Mesangial cell (primary cell): Measurements from ENCODE around the gene PALMD. TPM values are rescaled to one million over a fixed set of nuclear protein-coding genes. Genes with fewer than 3 reads are reported as not detected.

ENCODE experiments used
- total RNA-seq: library from RNA; depleted of rRNA; stranded (reverse); fragments of >200 nt; gene quantifications from 2 replicates; pipeline ENCODE4 v1.2.3, GENCODE V29; 2015

Gene PALMD, protein sequence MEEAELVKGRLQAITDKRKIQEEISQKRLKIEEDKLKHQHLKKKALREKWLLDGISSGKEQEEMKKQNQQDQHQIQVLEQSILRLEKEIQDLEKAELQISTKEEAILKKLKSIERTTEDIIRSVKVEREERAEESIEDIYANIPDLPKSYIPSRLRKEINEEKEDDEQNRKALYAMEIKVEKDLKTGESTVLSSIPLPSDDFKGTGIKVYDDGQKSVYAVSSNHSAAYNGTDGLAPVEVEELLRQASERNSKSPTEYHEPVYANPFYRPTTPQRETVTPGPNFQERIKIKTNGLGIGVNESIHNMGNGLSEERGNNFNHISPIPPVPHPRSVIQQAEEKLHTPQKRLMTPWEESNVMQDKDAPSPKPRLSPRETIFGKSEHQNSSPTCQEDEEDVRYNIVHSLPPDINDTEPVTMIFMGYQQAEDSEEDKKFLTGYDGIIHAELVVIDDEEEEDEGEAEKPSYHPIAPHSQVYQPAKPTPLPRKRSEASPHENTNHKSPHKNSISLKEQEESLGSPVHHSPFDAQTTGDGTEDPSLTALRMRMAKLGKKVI
- total RNA-seq = 0.13 and 0.33 TPM in 2 replicates

DNA sequence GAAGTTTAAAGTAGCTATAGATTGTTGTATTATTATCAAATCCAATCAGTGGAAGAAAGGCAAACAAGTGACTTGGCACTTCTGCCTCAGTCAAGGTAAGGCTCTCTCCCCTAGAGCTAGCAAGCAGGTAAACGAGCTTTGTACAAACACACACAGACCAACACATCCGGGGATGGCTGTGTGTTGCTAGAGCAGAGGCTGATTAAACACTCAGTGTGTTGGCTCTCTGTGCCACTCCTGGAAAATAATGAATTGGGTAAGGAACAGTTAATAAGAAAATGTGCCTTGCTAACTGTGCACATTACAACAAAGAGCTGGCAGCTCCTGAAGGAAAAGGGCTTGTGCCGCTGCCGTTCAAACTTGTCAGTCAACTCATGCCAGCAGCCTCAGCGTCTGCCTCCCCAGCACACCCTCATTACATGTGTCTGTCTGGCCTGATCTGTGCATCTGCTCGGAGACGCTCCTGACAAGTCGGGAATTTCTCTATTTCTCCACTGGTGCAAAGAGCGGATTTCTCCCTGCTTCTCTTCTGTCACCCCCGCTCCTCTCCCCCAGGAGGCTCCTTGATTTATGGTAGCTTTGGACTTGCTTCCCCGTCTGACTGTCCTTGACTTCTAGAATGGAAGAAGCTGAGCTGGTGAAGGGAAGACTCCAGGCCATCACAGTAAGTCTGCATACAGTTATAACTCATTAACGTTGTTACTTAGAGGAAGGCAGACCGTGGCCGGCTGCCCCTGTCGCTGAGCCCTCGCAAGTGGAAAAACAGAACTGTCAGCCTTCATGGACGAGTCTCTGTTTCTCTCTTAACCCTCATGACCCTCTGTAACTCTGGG lies at the start of gene PALMD:
Gene PALMD, plus strand, starts transcription at position 415 of the 833 bp plus-strand sequence. Its CDS starts 205 bp downstream, at position 620.

Other genes with a start within 250 kb of the PALMD start
- gene FRRS1, start 120.5 kb downstream of the PALMD start, total RNA-seq = 2.3 and 4.2 TPM in 2 replicates
- gene AGL, start 204.2 kb downstream of the PALMD start, total RNA-seq = 5.4 and 8.4 TPM in 2 replicates